OCI-LY7 (cell line): Measurements from ENCODE around the gene MYO18B. TPM values are rescaled to one million over a fixed set of nuclear protein-coding genes. Genes with fewer than 3 reads are reported as not detected.

Source experiments
- BruUV-seq: library from RNA; stranded (reverse); fragments of 400-500 nt; replicated peaks from 2 replicates; lab custom pipeline; 2021; lab: Mats Ljungman, UMichigan
- CTCF ChIA-PET: fragments of 300-600 bp; sonication (Branson Sonifier 250); formaldehyde crosslinking; loops from one replicate; lab custom pipeline; 2022; ENCODE audit warnings: antibody characterized with exemption; ENCODE audit not compliant: unreplicated experiment; lab: Charles Lee
- POLR2A ChIA-PET: fragments of 300-600 bp; sonication (Branson Sonifier 250); formaldehyde crosslinking; loops from one replicate; lab custom pipeline; 2022; ENCODE audit warnings: antibody characterized with exemption; lab: Charles Lee
- DNase-seq: peaks from one replicate; pipeline ENCODE4 v3.0.0-alpha.2; 2015; ENCODE audit warnings: low spot score
- H2AFZ ChIP-seq: fragments of 200-600 bp; sonication (generic), shearing (Covaris generic); 2 replicates; pipeline ENCODE4 v1.6.1; 2014; ENCODE audit warnings: mild to moderate bottlenecking, antibody characterized with exemption, low read length, moderate library complexity
- H3K27ac ChIP-seq: fragments of 200-600 bp; sonication (generic); 2 replicates; pipeline ENCODE4 v1.5.1; 2014; ENCODE audit warnings: mixed run types, low read depth, mild to moderate bottlenecking, moderate library complexity, low read length, inconsistent platforms; ENCODE audit not compliant: poor library complexity, severe bottlenecking
- H3K36me3 ChIP-seq: fragments of 200-600 bp; sonication (generic); 2 replicates; pipeline ENCODE4 v1.6.1; 2014; ENCODE audit warnings: mild to moderate bottlenecking, antibody characterized with exemption, low read length, moderate library complexity, mixed read lengths; ENCODE audit not compliant: insufficient read depth
- H3K4me1 ChIP-seq: fragments of 200-600 bp; sonication (generic); 2 replicates; pipeline ENCODE4 v1.5.1; 2014; ENCODE audit warnings: mild to moderate bottlenecking, low read length; ENCODE audit not compliant: insufficient read depth, poor library complexity, severe bottlenecking
- H3K4me2 ChIP-seq: fragments of 200-600 bp; sonication (generic); 2 replicates; pipeline ENCODE4 v1.6.1; 2014; ENCODE audit warnings: mild to moderate bottlenecking, low read length
- H3K4me3 ChIP-seq: fragments of 200-600 bp; sonication (generic); 2 replicates; pipeline ENCODE4 v1.5.1; 2014; ENCODE audit warnings: mild to moderate bottlenecking, low read depth, low read length; ENCODE audit not compliant: poor library complexity, severe bottlenecking
- H3K79me2 ChIP-seq: fragments of 200-600 bp; sonication (generic); 2 replicates; pipeline ENCODE4 v1.6.1; 2016; ENCODE audit warnings: low read depth, mild to moderate bottlenecking, low read length, moderate library complexity, mixed read lengths; ENCODE audit not compliant: insufficient read depth
- H3K9me2 ChIP-seq: fragments of 200-600 bp; sonication (generic); 2 replicates; pipeline ENCODE4 v1.6.1; 2016; ENCODE audit warnings: mild to moderate bottlenecking, low read length, mixed read lengths; ENCODE audit not compliant: insufficient read depth
- H3K9me3 ChIP-seq: fragments of 200-600 bp; sonication (generic); 2 replicates; pipeline ENCODE4 v1.6.1; 2014; ENCODE audit warnings: mild to moderate bottlenecking, mixed run types, low read length, mixed read lengths
- H4K20me1 ChIP-seq: fragments of 200-600 bp; sonication (generic); 2 replicates; pipeline ENCODE4 v1.6.1; 2014; ENCODE audit warnings: mild to moderate bottlenecking, antibody characterized with exemption, low read length, moderate library complexity, mixed read lengths; ENCODE audit not compliant: insufficient read depth
- EZH2phosphoT487 ChIP-seq: fragments of 200-600 bp; sonication (generic); IDR thresholded peaks from 2 replicates; pipeline ENCODE4 v1.6.1; 2018; ENCODE audit warnings: low read depth, borderline replicate concordance, mild to moderate bottlenecking, mixed run types, antibody characterized with exemption, low read length, moderate library complexity, mixed read lengths
- intact Hi-C: fragments of 100-400 bp; cut with micrococcal nuclease; formaldehyde crosslinking; loops from one replicate; pipeline ENCODE4 v1.10.0; 2022; ENCODE audit not compliant: unreplicated experiment
- total RNA-seq, 2 experiments: library from RNA; depleted of rRNA in 1 of 2; stranded (reverse); fragments of >200 nt in 1 of 2; shearing (Covaris generic) in 1 of 2; gene quantifications; 2 replicates each; pipeline ENCODE4 v1.2.3, GENCODE V29; 2014 to 2022
- TF ChIP-seq, protein P1 (sequence below): fragments of 200-600 bp; sonication (generic); conservative IDR thresholded peaks from 2 replicates; pipeline ENCODE4 v1.5.1; 2014; ENCODE audit warnings: mild to moderate bottlenecking, antibody characterized with exemption, low read length, moderate library complexity, mixed read lengths

MYO18B gene
- total RNA-seq, 2 experiments from 2014 or later = not detected

DNA sequence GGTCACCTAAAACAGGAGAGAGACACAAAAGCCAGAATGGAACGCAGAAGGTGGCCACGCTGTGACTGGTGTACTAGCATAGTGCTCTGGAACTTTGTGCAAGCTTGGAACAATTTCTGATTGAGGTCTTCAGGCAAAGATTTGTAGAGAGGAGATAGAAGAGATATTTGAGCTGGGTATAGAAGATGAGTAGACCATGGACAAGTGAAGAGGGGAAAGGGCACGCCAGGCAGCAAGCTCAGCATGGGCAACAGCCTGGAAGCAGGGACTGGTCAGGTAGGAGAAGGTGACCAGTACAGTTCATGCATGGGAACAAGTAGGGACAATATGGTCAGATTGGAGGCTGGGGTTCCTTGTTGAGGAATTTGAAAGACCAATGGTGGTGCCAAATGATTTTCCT, 24.4 kb downstream of the MYO18B start:
- Histone ChIP-seq H3K4me3 (no peak overlapping the region), H3K27ac (no peak overlapping the region), H3K36me3 (no peaks in the 10 kb centered on the region), H3K4me1 (no peaks in the 10 kb centered on the region), H3K9me3 (0 out of 2 replicates have a peak, but pooled peaks cover 7% of the 10 kb centered on the region), H3K79me2 (no peaks in the 10 kb centered on the region), H3K9me2 (no peaks in the 10 kb centered on the region), H4K20me1 (no peaks in the 10 kb centered on the region), H2AFZ (no peak overlapping the region), H3K4me2 (no peak overlapping the region)
- BruUV-seq = no TSS peak
- ChIA-PET POLR2A (interaction anchor here (1.6 kb wide), 1 partner anchor 61 kb away, joined by 3 read pairs; no protein-coding TSS in a partner anchor), CTCF (no interaction called here)
- no peak for DNase-seq
- no peak for TF ChIP-seq EZH2phosphoT487
- TF ChIP-seq, protein P1, sequence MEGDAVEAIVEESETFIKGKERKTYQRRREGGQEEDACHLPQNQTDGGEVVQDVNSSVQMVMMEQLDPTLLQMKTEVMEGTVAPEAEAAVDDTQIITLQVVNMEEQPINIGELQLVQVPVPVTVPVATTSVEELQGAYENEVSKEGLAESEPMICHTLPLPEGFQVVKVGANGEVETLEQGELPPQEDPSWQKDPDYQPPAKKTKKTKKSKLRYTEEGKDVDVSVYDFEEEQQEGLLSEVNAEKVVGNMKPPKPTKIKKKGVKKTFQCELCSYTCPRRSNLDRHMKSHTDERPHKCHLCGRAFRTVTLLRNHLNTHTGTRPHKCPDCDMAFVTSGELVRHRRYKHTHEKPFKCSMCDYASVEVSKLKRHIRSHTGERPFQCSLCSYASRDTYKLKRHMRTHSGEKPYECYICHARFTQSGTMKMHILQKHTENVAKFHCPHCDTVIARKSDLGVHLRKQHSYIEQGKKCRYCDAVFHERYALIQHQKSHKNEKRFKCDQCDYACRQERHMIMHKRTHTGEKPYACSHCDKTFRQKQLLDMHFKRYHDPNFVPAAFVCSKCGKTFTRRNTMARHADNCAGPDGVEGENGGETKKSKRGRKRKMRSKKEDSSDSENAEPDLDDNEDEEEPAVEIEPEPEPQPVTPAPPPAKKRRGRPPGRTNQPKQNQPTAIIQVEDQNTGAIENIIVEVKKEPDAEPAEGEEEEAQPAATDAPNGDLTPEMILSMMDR = no peak
- intact Hi-C loops = no loop called here

DNA sequence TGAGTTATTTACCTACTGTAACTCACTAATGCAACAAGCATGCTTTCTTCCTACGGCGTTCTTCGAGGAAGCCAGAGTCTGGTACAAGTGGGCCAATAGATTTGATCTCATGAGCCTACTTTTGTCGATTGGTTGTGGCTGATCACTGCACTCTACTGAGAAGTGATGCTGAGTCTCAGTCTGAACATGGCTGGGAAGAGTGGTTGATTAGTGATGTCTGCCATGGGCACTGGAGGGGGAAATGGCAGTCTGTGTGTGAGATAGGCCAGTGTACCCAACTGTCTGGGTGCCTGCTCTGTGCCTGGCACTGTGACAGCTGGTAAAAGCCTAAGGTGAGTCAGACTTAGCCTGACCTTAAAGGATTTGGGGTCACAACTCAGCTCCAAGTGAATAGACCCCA, 28.3 kb downstream of the MYO18B start:
- BruUV-seq = no TSS peak
- H3K4me2 ChIP-seq = no peak overlapping the region
- TF ChIP-seq, protein P1 = no peak
- TF ChIP-seq EZH2phosphoT487 = no peak
- H3K4me1 ChIP-seq = no peaks in the 10 kb centered on the region
- ChIA-PET CTCF (no interaction called here), POLR2A (no interaction called here)
- no peaks in the 10 kb centered on the region for H3K79me2 ChIP-seq
- H3K27ac ChIP-seq = no peak overlapping the region
- H3K4me3 ChIP-seq = no peak overlapping the region
- H4K20me1 ChIP-seq = no peaks in the 10 kb centered on the region
- H3K36me3 ChIP-seq = no peaks in the 10 kb centered on the region
- 0 out of 2 replicates have a peak, but pooled peaks cover 7% of the 10 kb centered on the region for H3K9me3 ChIP-seq
- DNase-seq = no peak
- no peak overlapping the region for H2AFZ ChIP-seq
- intact Hi-C loops = loop anchor here (5.0 to 10.0 kb wide), 4 partner anchors 203 to 564 kb away; no protein-coding TSS in a partner anchor
- no peaks in the 10 kb centered on the region for H3K9me2 ChIP-seq

DNA sequence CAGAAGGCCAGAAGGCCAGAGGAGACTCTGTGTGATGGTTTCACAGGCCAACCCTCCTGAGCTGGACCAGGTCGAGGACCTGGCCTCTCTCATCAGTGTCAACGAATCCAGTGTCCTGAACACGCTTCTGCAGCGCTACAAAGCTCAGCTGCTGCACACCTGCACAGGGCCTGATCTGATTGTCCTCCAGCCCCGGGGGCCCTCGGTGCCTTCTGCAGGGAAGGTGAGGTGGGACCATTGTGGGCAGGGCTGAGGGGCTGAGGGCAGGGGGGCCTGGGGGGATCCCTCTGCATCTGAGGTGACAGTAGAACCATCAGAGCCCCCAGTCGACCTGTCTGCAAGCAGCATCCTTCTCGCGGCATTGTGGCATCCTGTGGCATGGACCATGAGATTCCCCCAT, 30.3 kb downstream of the MYO18B start:
- ChIA-PET POLR2A (no interaction called here), CTCF (no interaction called here)
- Histone ChIP-seq H3K4me3 (no peak overlapping the region), H3K9me2 (no peaks in the 10 kb centered on the region), H3K4me1 (no peaks in the 10 kb centered on the region), H2AFZ (peak overlapping the region; percentile 56; the same call in 1 of the 2 replicates), H3K27ac (no peak overlapping the region), H3K4me2 (no peak overlapping the region), H4K20me1 (no peaks in the 10 kb centered on the region), H3K79me2 (no peaks in the 10 kb centered on the region), H3K9me3 (no peaks in the 10 kb centered on the region), H3K36me3 (no peaks in the 10 kb centered on the region)
- intact Hi-C loops = loop anchor here (2.0 to 10.0 kb wide), 6 partner anchors 205 to 563 kb away; no protein-coding TSS in a partner anchor
- BruUV-seq = no TSS peak
- TF ChIP-seq, protein P1 = no peak
- no peak for TF ChIP-seq EZH2phosphoT487
- no peak for DNase-seq
